ENCODE data around the gene SMYD3. TPM values are rescaled to one million over a fixed set of nuclear protein-coding genes. Genes with fewer than 3 reads are reported as not detected.
"Not testable (repeated sequence)": the region's sequence is repeated elsewhere in the genome, so short reads cannot be mapped to it uniquely, and the experiment has no call there.

The SMYD3 gene
- total RNA-seq, 3 donors from 2014 or later: 16.8 to 28.8 (median 19.5) TPM

- intact Hi-C loops (cut with DNase I; ENCODE audit: low total_unique reads): no loop called here
- Histone ChIP-seq H3K4me3 (peak overlapping the region; percentile 7 to 61 (median 21)), H3K36me3 (no peaks in the 10 kb centered on the region)
Measured at GRCh38 chr1:245953876-245954660, 553.0 kb downstream of the SMYD3 start.

GRCh38 chr1:245952383-245953026 is 554.6 kb downstream of the SMYD3 start:
- H3K27me3 ChIP-seq: no peaks in the 10 kb centered on the region
- no peaks in the 10 kb centered on the region for H3K9me3 ChIP-seq
- no peaks in the 10 kb centered on the region for H3K36me3 ChIP-seq
- H3K4me3 ChIP-seq: no peak overlapping the region
- no peak for DNase-seq (ENCODE audit: low spot score in 2 of 2)
- intact Hi-C loops (cut with DNase I; ENCODE audit: low total_unique reads): no loop called here
- H3K4me1 ChIP-seq: no peaks in the 10 kb centered on the region
- H3K27ac ChIP-seq: no peak overlapping the region
- TF ChIP-seq CTCF (IDR thresholded peaks at IDR 0.05) (no peak), POLR2A (IDR thresholded peaks at IDR 0.05) (no peak), POLR2AphosphoS5 (IDR thresholded peaks at IDR 0.05) (no peak)

More at GRCh38 chr1:245953876-245954660, 553.0 kb downstream of the SMYD3 start:
- Histone ChIP-seq H3K27me3 (no peaks in the 10 kb centered on the region), H3K9me3 (no peaks in the 10 kb centered on the region), H3K27ac (peak overlapping the region; percentile 57 to 69), H3K4me1 (no peaks in the 10 kb centered on the region)
- TF ChIP-seq POLR2A (IDR thresholded peaks at IDR 0.05) (no peak), POLR2AphosphoS5 (IDR thresholded peaks at IDR 0.05) (no peak), CTCF (IDR thresholded peaks at IDR 0.05) (no peak)
- DNase-seq (ENCODE audit: low spot score in 2 of 2): no peak

- Histone ChIP-seq H3K27ac (no peak overlapping the region), H3K4me1 (no peaks in the 10 kb centered on the region), H3K27me3 (no peaks in the 10 kb centered on the region), H3K9me3 (peaks cover 0 to 4% of the 10 kb centered on the region in 2 donors), H3K4me3 (no peak overlapping the region), H3K36me3 (no peaks in the 10 kb centered on the region)
- DNase-seq (ENCODE audit: low spot score in 2 of 2): no peak
- intact Hi-C loops (cut with DNase I; ENCODE audit: low total_unique reads): no loop called here
- TF ChIP-seq CTCF (IDR thresholded peaks at IDR 0.05) (no peak), POLR2AphosphoS5 (IDR thresholded peaks at IDR 0.05) (no peak), POLR2A (IDR thresholded peaks at IDR 0.05) (no peak)
Measured at GRCh38 chr1:245948786-245949185, 558.3 kb downstream of the SMYD3 start.

- no peaks in the 10 kb centered on the region for H3K36me3 ChIP-seq
- no peak overlapping the region for H3K4me3 ChIP-seq
- H3K27ac ChIP-seq: no peak overlapping the region
- no peak for DNase-seq (ENCODE audit: low spot score in 2 of 2)
- H3K4me1 ChIP-seq: no peaks in the 10 kb centered on the region
- intact Hi-C loops (cut with DNase I; ENCODE audit: low total_unique reads): no loop called here
- H3K9me3 ChIP-seq: peaks cover 0 to 4% of the 10 kb centered on the region in 2 donors
- TF ChIP-seq CTCF (IDR thresholded peaks at IDR 0.05): no peak
- no peak for TF ChIP-seq POLR2AphosphoS5 (IDR thresholded peaks at IDR 0.05)
- no peak for TF ChIP-seq POLR2A (IDR thresholded peaks at IDR 0.05)
- no peaks in the 10 kb centered on the region for H3K27me3 ChIP-seq
Measured at GRCh38 chr1:245946905-245947304, 560.2 kb downstream of the SMYD3 start.

- H3K36me3 ChIP-seq; H3K9me3 ChIP-seq; H3K27ac ChIP-seq; H3K4me1 ChIP-seq; H3K4me3 ChIP-seq; DNase-seq (ENCODE audit: low spot score in 2 of 2); intact Hi-C loops (cut with DNase I; ENCODE audit: low total_unique reads); H3K27me3 ChIP-seq: not testable (repeated sequence)
Measured at GRCh38 chr1:245945136-245945535, 561.9 kb downstream of the SMYD3 start.
